Left ventricle myocardium superior (tissue), 1 donor: ENCODE results near the gene MYLIP. TPM values are rescaled to one million over a fixed set of nuclear protein-coding genes. Genes with fewer than 3 reads are reported as not detected.

ENCODE experiments used
- ATAC-seq: fragments of 200-7000 bp; cut with Tn5 transposase; one replicate; pipeline ENCODE4 v1.9.1; 2020; ENCODE audit warnings: mild to moderate bottlenecking, moderate library complexity
- DNase-seq: peaks from one replicate; pipeline ENCODE4 v3.0.0-alpha.2; 2020
- intact Hi-C: fragments of 100-400 bp; cut with micrococcal nuclease; formaldehyde crosslinking; loops from one replicate; pipeline ENCODE4 v1.11.0; 2022
- long read RNA-seq: library from polyadenylated mRNA; unstranded; transcript quantifications from one replicate; pipeline ENCODE4 v2.0.0, GENCODE V29; 2021
- total RNA-seq: library from RNA; stranded (reverse); fragmentation: NEBNext Ultra II Directional; extraction: Animal tissue kit (Norgen Biotek cat#: 25700); gene quantifications from one replicate; pipeline ENCODE4 v1.2.1, GENCODE V29; 2021
- donor health status: DM: no; HTN: yes; CAD: no; lungs with severe emphysema.

MYLIP gene
- total RNA-seq = 12.9 TPM
- long read RNA-seq, transcript MYLIP-202 (7 exons, 1,666 nt) = major isoform, 14 of 18 reads
- long read RNA-seq, partial matches to known transcripts = 1 of 18 reads
- long read RNA-seq, other reads (novel, unspliced or antisense) = 3 of 18 reads

GRCh38 chr6:16128759-16129622 is at the start of gene MYLIP:
MYLIP (plus strand) TSS chr6:16129086; CDS start chr6:16129323, 237 bp downstream.
- ATAC-seq = peak; percentile 97

DNA sequence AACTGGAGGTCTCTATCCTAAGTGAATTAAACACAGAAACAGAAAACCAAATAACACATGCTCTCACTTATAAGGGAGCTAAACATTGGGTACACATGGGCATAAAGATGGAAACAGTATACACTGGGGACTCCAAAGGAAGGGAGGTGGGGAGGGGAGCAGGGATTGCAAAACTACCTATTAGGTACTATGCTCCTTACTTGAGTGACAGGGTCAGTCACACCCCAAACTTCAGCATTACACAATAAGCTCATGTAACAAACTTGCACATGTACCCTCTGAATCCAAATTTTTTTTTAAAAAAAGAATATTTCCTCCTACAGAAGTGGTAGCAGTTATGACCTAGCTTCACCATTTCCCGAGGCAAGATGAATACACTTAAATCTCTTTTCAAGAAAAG is 49.5 kb upstream of the MYLIP start:
- intact Hi-C loops = no loop called here
- ATAC-seq (no peak), DNase-seq (no peak)

More at GRCh38 chr6:16128759-16129622, at the start of gene MYLIP:
- peak; percentile 99 for DNase-seq
- intact Hi-C loops = no loop called here

GRCh38 chr6:16080204-16080603 is 48.7 kb upstream of the MYLIP start:
- intact Hi-C loops = no loop called here
- ATAC-seq = no peak
- no peak for DNase-seq

GRCh38 chr6:16081326-16081725 is 47.6 kb upstream of the MYLIP start:
- DNase-seq (no peak), ATAC-seq (no peak)
- intact Hi-C loops = no loop called here

DNA sequence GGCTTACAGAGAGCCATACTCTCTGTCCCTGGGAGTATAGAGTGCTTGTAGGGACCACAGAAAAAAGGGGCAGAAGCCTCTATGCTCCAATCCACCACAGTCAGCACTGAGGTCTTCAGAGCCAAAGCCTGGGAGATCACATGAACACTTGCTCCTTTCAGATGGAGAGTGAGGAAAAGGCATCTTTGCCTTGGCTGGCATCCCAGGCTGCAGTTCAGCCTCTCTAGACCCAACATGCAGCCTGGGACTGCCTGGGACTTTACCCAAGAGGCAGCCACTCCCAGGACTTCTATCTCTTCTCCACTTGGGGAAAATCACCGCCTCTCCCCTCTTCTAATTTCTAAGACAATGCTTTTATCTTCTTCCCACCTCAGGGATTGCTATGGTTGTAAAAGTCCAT is 46.5 kb upstream of the MYLIP start:
- intact Hi-C loops = no loop called here
- DNase-seq (no peak), ATAC-seq (peak; percentile 48)

DNA sequence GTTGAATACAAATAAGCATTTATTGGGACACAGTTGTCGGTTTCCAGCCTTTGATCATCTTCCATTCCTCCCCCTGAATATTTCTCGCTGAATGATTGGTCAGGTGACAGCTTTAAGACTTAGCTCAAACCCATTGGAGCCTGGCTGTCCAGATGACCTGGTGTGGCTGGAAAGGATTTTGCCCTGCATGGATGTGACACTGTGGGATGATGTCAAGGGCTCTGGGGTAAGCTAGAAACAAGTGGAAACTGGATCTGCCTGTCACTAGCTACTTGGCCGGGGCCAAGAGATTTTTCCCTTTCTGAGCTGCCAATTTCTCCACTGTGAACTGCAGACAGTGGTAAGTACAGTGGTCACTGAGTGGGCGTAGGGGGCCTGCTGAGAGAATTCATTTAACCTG is 41.9 kb upstream of the MYLIP start:
- intact Hi-C loops = no loop called here
- no peak for ATAC-seq
- DNase-seq = no peak

DNA sequence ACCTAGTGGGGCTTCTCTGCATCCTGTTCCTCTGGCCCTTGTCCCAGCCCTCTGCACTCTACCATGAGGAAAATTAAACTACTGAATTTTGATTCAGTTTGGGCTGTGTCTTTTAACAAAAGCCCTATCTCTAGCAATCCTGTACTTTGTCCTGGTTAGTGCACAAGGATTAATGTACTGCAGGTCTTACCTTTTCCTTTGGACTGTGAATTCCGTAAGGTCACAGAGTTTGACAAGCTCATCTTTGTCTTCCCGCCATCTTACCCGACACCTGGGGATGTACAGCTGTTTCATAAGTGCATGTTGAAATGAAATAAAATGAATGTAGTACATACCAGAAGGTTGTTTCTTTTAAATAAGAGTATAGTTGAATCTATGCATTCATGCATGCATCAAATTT is 41.5 kb upstream of the MYLIP start:
- DNase-seq = no peak
- intact Hi-C loops = no loop called here
- ATAC-seq = no peak

DNA sequence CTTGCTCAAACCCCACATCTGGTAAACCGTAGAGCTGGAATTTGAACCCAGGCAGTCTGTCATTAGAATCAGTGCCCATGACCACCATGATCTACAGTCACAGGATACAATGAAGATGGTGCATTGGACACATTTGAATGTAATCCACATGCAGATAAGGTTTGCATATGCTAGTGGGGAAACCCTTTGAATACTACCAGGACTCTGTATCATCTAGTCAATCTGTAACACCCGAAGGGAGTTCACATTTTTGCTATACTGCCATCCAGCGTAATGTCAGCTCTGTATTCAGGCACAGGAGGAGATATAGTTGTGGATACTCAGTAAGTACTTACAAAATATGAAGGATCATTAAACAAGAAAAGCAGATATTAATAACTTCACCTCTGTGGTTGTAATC is 40.5 kb upstream of the MYLIP start:
- ATAC-seq = no peak
- intact Hi-C loops = no loop called here
- no peak for DNase-seq

GRCh38 chr6:16089232-16090062 is 39.4 kb upstream of the MYLIP start:
- no peak for DNase-seq
- ATAC-seq = no peak
- intact Hi-C loops = no loop called here

- intact Hi-C loops = no loop called here
- no peak for ATAC-seq
- no peak for DNase-seq
Observed at GRCh38 chr6:16090452-16090851, 38.4 kb upstream of the MYLIP start.

DNA sequence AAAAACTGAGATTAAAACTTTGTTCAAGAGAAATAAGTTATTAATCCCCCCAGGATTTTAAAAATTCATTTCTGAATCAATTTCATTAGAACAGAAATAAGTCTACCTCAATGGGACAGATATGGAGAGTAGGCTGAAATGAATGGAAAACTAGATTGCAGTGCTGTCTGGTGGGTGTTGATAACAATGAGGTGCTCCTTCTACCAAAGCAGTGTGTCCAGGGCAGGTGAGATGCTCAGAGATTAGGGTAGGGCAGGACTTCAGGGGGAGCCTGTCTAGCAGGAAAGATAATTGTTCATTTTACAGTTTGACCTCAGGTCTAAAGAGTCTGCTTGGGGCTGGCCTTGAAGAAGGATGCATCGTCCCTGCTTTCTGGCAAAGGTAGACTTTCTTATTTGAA is 38.0 kb upstream of the MYLIP start:
- DNase-seq = no peak
- ATAC-seq = no peak
- intact Hi-C loops = no loop called here

GRCh38 chr6:16092140-16092539 is 36.7 kb upstream of the MYLIP start:
- ATAC-seq = peak; percentile 35
- no peak for DNase-seq
- intact Hi-C loops = no loop called here

- ATAC-seq = no peak
- intact Hi-C loops = no loop called here
- no peak for DNase-seq
Observed at GRCh38 chr6:16092990-16093389, 35.9 kb upstream of the MYLIP start.

DNA sequence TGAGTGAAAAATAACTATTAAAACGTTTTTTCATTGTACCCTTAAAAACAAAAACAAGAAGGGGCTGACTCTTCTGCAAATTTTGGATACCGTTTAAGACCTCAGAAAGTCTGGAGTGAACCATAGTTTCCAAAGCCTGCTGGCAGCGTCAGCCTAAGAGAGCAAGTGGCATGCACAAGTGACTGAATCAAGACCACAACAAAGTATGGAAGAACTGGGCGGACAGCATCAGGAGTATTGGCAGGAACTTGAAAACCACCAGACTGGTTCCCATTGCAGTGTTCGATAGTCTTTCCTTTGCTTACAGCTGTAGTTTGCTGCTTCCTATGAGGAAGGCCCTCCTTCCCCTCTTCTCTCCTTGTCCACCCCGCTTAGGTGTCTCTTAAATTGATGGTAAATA is 33.7 kb upstream of the MYLIP start:
- DNase-seq (no peak), ATAC-seq (no peak)
- intact Hi-C loops = no loop called here

DNA sequence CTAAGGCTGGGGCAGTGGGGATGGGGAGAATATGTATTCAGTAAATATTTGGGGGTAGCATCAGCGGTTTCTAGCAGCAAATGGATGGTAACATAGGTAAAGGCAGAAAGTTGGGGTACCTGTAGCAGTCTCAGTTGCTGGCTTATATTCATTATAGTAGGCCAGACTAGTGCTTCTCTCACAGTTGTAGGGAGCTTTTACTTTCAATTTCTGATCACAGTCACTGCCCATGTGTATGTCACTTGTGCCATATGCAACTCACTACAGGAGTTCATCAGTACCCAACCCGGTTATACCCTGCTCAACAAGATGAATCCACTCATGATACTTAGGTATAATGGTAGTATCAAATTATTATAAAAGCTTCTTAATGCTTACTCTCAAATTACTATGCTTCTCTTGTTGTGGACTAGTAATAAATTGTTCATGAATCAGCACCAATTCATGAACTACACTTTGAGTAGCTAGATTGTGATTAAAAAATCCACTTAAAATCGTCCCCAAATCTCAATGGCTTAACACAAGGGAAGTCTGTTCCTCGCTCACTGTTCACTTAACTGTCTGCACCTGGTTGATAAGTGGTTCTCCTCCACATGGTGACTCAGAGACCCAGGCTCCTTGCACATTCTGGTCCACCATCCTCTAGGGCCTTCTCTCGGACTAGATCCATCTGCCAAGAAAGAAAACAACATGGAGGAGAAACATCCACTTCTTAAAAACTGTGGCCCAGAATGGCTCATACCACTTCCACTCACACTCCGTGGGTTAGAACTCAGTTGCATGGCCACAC is 31.3 kb upstream of the MYLIP start:
- intact Hi-C loops = no loop called here
- ATAC-seq (no peak), DNase-seq (no peak)

DNA sequence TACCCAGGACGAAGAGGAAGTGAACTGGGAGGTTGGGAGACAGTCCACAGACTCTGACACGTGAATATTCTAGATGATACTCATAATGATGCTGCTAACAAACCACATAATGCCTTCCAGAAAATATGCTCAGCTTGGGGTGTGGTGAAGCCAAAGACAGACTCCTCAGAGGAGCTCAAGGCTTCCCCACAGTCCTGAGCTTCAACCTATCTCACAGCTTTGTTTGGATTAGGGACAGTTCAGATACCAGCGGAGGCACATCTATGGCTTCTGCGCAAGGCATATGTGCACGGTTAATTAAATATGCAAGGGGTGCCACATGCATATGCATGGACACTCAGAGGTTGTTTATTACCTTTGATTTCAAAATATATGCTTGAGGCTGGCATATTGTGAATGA is 30.7 kb upstream of the MYLIP start:
- no peak for DNase-seq
- intact Hi-C loops = no loop called here
- ATAC-seq = no peak

DNA sequence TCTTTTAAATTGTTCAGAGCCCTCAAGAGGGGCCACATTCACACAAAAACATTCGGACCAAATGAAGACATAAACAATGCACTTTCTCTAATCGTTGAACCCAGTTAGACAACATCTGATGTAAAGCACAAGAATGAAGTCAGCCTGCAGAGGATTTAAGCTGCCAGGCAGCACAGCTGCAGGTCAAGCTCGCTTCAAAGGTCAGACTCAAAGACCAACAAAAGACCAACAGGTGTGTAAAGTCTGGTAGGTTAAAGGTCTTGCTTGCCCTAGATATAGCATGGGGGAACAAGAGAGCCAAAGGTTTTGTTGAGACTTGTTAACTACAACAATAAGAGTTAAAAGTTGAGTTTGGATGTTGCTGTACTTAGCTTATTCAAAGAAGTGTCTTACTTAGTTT is 26.7 kb upstream of the MYLIP start:
- ATAC-seq (no peak), DNase-seq (no peak)
- intact Hi-C loops = no loop called here

DNA sequence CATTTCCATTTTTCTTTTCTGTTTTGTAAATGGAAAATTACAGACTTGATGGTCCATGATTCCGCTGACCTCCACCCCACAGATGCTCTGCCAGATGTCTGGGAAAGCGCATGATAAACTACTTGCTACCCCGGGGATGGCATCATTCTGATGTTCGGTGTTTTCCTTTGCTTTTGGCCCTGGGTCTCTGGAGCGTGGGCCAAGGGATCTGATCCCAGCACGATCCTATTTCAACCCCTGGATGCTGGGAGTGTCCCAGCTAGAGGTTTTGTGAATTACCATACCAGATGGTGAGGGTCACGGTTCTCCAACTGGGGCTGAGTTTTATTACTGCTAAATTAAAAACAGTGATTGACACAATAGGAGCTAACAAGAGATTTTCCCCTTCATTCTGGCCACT is 25.2 kb upstream of the MYLIP start:
- intact Hi-C loops = no loop called here
- ATAC-seq (no peak), DNase-seq (no peak)

GRCh38 chr6:16104624-16105433 is 24.1 kb upstream of the MYLIP start:
- intact Hi-C loops = no loop called here
- DNase-seq (no peak), ATAC-seq (no peak)
